Measurements from ENCODE around the gene ZNF57.
"Not testable (repeated sequence)": the region's sequence is repeated elsewhere in the genome, so short reads cannot be mapped to it uniquely, and the experiment has no call there.

ZNF57 gene

GRCh38 chr19:2887391-2887914, 13.3 kb upstream of the ZNF57 start:
- no peak overlapping the region for H3K9ac ChIP-seq (ENCODE audit: low read length)
- no peaks in the 10 kb centered on the region for H3K27me3 ChIP-seq (ENCODE audit: low read length)

GRCh38 chr19:2888731-2889224, 11.9 kb upstream of the ZNF57 start:
- Histone ChIP-seq H3K27ac (ENCODE audit: low read depth, low read length) (no peak overlapping the region), H3K4me3 (ENCODE audit: insufficient read depth, low read length, poor library complexity, severe bottlenecking) (no peak overlapping the region), H3K79me2 (ENCODE audit: insufficient read depth, low read length) (no peaks in the 10 kb centered on the region), H3K9me3 (ENCODE audit: insufficient read depth, low read length) (no peaks in the 10 kb centered on the region), H3F3A (ENCODE audit: insufficient read depth) (no peaks in the 10 kb centered on the region), H3K27me3 (ENCODE audit: low read length) (no peaks in the 10 kb centered on the region), H3K4me2 (ENCODE audit: low read depth, low read length, poor library complexity, severe bottlenecking) (no peak overlapping the region), H3K36me3 (ENCODE audit: low read length) (no peaks in the 10 kb centered on the region), H3K9me2 (replicated peaks; ENCODE audit: insufficient read depth, low read length) (no peaks in the 10 kb centered on the region), H2AFZ (ENCODE audit: low read depth, low read length, severe bottlenecking) (no peak overlapping the region), H4K20me1 (ENCODE audit: low read depth, low read length) (no peaks in the 10 kb centered on the region), H3K9ac (ENCODE audit: low read length) (no peak overlapping the region)
- TF ChIP-seq CTCF (IDR thresholded peaks at IDR 0.05; ENCODE audit: insufficient read depth, low read length, poor library complexity, severe bottlenecking) (no peak), EZH2phosphoT487 (conservative IDR thresholded peaks at IDR 0.05; ENCODE audit: low read length) (no peak)

More at GRCh38 chr19:2887391-2887914, 13.3 kb upstream of the ZNF57 start:
- no peak overlapping the region for H3K4me3 ChIP-seq (ENCODE audit: insufficient read depth, low read length, poor library complexity, severe bottlenecking)
- no peaks in the 10 kb centered on the region for H3K9me2 ChIP-seq (replicated peaks; ENCODE audit: insufficient read depth, low read length)
- no peak overlapping the region for H3K27ac ChIP-seq (ENCODE audit: low read depth, low read length)
- no peaks in the 10 kb centered on the region for H3F3A ChIP-seq (ENCODE audit: insufficient read depth)
- TF ChIP-seq CTCF (IDR thresholded peaks at IDR 0.05; ENCODE audit: insufficient read depth, low read length, poor library complexity, severe bottlenecking) (peak; percentile 25), EZH2phosphoT487 (conservative IDR thresholded peaks at IDR 0.05; ENCODE audit: low read length) (no peak)
- no peaks in the 10 kb centered on the region for H4K20me1 ChIP-seq (ENCODE audit: low read depth, low read length)
- H3K9me3 ChIP-seq (ENCODE audit: insufficient read depth, low read length) = no peaks in the 10 kb centered on the region
- H3K4me2 ChIP-seq (ENCODE audit: low read depth, low read length, poor library complexity, severe bottlenecking) = no peak overlapping the region
- no peaks in the 10 kb centered on the region for H3K36me3 ChIP-seq (ENCODE audit: low read length)
- H2AFZ ChIP-seq (ENCODE audit: low read depth, low read length, severe bottlenecking) = no peak overlapping the region
- H3K79me2 ChIP-seq (ENCODE audit: insufficient read depth, low read length) = no peaks in the 10 kb centered on the region

- not testable (repeated sequence) for H3K27me3 ChIP-seq (ENCODE audit: low read length); H3K79me2 ChIP-seq (ENCODE audit: insufficient read depth, low read length); H3F3A ChIP-seq (ENCODE audit: insufficient read depth); H4K20me1 ChIP-seq (ENCODE audit: low read depth, low read length); H3K9ac ChIP-seq (ENCODE audit: low read length); H3K9me2 ChIP-seq (replicated peaks; ENCODE audit: insufficient read depth, low read length); H3K36me3 ChIP-seq (ENCODE audit: low read length); H3K4me2 ChIP-seq (ENCODE audit: low read depth, low read length, poor library complexity, severe bottlenecking); H2AFZ ChIP-seq (ENCODE audit: low read depth, low read length, severe bottlenecking); H3K27ac ChIP-seq (ENCODE audit: low read depth, low read length); H3K9me3 ChIP-seq (ENCODE audit: insufficient read depth, low read length); H3K4me3 ChIP-seq (ENCODE audit: insufficient read depth, low read length, poor library complexity, severe bottlenecking)
These were observed 10.2 kb upstream of the ZNF57 start for GRCh38 chr19:2890531-2890930.

GRCh38 chr19:2896694-2897093, 4.0 kb upstream of the ZNF57 start:
- H3K36me3 ChIP-seq (ENCODE audit: low read length) = no peaks in the 10 kb centered on the region
- H3K9me2 ChIP-seq (replicated peaks; ENCODE audit: insufficient read depth, low read length) = no peaks in the 10 kb centered on the region
- TF ChIP-seq CTCF (IDR thresholded peaks at IDR 0.05; ENCODE audit: insufficient read depth, low read length, poor library complexity, severe bottlenecking) = no peak
- TF ChIP-seq EZH2phosphoT487 (conservative IDR thresholded peaks at IDR 0.05; ENCODE audit: low read length) = no peak
- H3K79me2 ChIP-seq (ENCODE audit: insufficient read depth, low read length) = no peaks in the 10 kb centered on the region
- H2AFZ ChIP-seq (ENCODE audit: low read depth, low read length, severe bottlenecking) = no peak overlapping the region
- no peak overlapping the region for H3K27ac ChIP-seq (ENCODE audit: low read depth, low read length)
- no peak overlapping the region for H3K4me2 ChIP-seq (ENCODE audit: low read depth, low read length, poor library complexity, severe bottlenecking)
- no peaks in the 10 kb centered on the region for H3K27me3 ChIP-seq (ENCODE audit: low read length)
- H3K9ac ChIP-seq (ENCODE audit: low read length) = no peak overlapping the region
- H3K4me3 ChIP-seq (ENCODE audit: insufficient read depth, low read length, poor library complexity, severe bottlenecking) = no peak overlapping the region
- H3F3A ChIP-seq (ENCODE audit: insufficient read depth) = no peaks in the 10 kb centered on the region
- peaks cover 7% of the 10 kb centered on the region; the same call in 1 of the 2 replicates for H3K9me3 ChIP-seq (ENCODE audit: insufficient read depth, low read length)
- no peaks in the 10 kb centered on the region for H4K20me1 ChIP-seq (ENCODE audit: low read depth, low read length)

All from SU-DHL-6 (cell line).